A673 (cell line): ENCODE data around the gene CENPV.

ENCODE experiments used
- CTCF ChIP-seq: fragments of 300-800, 200-600 bp; sonication (generic); conservative IDR thresholded peaks from 2 replicates; pipeline ENCODE4 v1.5.1; 2017; ENCODE audit warnings: low read depth, mild to moderate bottlenecking, antibody characterized with exemption, low read length, moderate library complexity, mixed read lengths
- EZH2 ChIP-seq: fragments of 200-600 bp; sonication (generic); IDR thresholded peaks from 2 replicates; pipeline ENCODE4 v1.6.1; 2017; ENCODE audit warnings: borderline replicate concordance, low read depth, mild to moderate bottlenecking, mixed read lengths, antibody characterized with exemption, low read length; ENCODE audit not compliant: poor library complexity, severe bottlenecking

- TF ChIP-seq CTCF (no peak), EZH2 (no peak)
Observed at GRCh38 chr17:16358394-16358793, 5.1 kb upstream of the CENPV start.
